ENCODE data around the gene ENPP3.

Gene ENPP3

DNA sequence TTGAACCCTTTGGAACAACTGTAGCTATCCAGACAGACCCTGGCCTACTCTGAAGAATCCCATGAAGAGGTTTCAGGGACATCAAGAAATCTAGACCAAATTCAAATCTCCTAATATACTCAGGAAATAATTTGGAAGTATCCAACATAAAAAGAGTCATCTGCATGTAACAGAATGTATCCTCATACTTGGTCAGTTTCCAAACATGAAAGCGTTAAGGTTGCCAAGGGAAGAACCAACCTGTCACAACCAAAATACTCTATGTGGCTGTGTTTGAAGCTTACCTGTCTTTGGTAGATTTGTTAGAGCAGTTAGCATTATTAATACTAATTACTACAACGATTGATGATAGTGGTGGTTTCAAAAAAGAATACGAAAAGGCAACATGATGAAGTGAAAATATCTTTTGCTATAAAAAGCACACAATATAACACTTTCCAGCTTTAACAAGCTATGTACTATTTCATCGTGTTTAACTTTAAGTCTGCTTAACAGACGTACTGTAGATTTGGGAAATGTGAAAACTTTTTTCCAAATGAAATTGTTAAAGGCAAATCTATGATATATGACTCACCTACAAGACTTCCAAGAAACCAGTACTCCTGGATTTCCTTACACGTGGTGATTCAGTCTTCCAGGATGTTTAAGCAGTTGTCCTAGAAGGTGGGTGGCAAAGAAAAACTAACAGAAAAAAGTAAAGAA is 124.1 kb downstream of the ENPP3 start (continued):
- TF ChIP-seq, protein P1, sequence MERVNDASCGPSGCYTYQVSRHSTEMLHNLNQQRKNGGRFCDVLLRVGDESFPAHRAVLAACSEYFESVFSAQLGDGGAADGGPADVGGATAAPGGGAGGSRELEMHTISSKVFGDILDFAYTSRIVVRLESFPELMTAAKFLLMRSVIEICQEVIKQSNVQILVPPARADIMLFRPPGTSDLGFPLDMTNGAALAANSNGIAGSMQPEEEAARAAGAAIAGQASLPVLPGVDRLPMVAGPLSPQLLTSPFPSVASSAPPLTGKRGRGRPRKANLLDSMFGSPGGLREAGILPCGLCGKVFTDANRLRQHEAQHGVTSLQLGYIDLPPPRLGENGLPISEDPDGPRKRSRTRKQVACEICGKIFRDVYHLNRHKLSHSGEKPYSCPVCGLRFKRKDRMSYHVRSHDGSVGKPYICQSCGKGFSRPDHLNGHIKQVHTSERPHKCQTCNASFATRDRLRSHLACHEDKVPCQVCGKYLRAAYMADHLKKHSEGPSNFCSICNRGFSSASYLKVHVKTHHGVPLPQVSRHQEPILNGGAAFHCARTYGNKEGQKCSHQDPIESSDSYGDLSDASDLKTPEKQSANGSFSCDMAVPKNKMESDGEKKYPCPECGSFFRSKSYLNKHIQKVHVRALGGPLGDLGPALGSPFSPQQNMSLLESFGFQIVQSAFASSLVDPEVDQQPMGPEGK (tag by site-specific recombination; IDR thresholded peaks at IDR 0.05) = no peak
- TF ChIP-seq, protein P2, sequence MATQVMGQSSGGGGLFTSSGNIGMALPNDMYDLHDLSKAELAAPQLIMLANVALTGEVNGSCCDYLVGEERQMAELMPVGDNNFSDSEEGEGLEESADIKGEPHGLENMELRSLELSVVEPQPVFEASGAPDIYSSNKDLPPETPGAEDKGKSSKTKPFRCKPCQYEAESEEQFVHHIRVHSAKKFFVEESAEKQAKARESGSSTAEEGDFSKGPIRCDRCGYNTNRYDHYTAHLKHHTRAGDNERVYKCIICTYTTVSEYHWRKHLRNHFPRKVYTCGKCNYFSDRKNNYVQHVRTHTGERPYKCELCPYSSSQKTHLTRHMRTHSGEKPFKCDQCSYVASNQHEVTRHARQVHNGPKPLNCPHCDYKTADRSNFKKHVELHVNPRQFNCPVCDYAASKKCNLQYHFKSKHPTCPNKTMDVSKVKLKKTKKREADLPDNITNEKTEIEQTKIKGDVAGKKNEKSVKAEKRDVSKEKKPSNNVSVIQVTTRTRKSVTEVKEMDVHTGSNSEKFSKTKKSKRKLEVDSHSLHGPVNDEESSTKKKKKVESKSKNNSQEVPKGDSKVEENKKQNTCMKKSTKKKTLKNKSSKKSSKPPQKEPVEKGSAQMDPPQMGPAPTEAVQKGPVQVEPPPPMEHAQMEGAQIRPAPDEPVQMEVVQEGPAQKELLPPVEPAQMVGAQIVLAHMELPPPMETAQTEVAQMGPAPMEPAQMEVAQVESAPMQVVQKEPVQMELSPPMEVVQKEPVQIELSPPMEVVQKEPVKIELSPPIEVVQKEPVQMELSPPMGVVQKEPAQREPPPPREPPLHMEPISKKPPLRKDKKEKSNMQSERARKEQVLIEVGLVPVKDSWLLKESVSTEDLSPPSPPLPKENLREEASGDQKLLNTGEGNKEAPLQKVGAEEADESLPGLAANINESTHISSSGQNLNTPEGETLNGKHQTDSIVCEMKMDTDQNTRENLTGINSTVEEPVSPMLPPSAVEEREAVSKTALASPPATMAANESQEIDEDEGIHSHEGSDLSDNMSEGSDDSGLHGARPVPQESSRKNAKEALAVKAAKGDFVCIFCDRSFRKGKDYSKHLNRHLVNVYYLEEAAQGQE (tag by site-specific recombination; IDR thresholded peaks at IDR 0.05) = no peak
- TF ChIP-seq ZNF776 (tag by site-specific recombination; IDR thresholded peaks at IDR 0.05; ENCODE audit: borderline replicate concordance) (no peak), KLF10 (tag by site-specific recombination; IDR thresholded peaks at IDR 0.05) (no peak), ZNF2 (tag by site-specific recombination; IDR thresholded peaks at IDR 0.05) (no peak), ZNF48 (tag by site-specific recombination; IDR thresholded peaks at IDR 0.05) (no peak), ZEB2 (tag by site-specific recombination; IDR thresholded peaks at IDR 0.05) (no peak)
- TF ChIP-seq, protein P3, sequence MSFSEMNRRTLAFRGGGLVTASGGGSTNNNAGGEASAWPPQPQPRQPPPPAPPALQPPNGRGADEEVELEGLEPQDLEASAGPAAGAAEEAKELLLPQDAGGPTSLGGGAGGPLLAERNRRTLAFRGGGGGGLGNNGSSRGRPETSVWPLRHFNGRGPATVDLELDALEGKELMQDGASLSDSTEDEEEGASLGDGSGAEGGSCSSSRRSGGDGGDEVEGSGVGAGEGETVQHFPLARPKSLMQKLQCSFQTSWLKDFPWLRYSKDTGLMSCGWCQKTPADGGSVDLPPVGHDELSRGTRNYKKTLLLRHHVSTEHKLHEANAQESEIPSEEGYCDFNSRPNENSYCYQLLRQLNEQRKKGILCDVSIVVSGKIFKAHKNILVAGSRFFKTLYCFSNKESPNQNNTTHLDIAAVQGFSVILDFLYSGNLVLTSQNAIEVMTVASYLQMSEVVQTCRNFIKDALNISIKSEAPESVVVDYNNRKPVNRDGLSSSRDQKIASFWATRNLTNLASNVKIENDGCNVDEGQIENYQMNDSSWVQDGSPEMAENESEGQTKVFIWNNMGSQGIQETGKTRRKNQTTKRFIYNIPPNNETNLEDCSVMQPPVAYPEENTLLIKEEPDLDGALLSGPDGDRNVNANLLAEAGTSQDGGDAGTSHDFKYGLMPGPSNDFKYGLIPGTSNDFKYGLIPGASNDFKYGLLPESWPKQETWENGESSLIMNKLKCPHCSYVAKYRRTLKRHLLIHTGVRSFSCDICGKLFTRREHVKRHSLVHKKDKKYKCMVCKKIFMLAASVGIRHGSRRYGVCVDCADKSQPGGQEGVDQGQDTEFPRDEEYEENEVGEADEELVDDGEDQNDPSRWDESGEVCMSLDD (tag by site-specific recombination; IDR thresholded peaks at IDR 0.05) = no peak

DNA sequence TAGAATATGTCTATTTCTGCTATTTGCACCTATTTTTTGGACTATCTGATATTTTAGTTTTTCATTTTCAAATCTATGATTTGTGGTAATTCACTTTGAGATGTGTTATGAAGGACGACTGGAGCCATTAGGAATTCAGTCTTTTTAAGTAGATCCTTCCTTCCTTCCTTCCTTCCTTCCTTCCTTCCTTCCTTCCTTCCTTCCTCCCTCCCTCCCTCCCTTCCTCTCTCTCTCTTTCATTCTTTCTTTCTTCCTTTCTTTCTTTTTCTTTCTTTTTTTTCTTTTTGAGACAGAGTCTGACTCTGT is 124.6 kb downstream of the ENPP3 start:
- CTCF ChIA-PET = interaction anchor here (1.3 kb wide), 1 partner anchor 13 kb away, joined by 5 read pairs; no protein-coding TSS in a partner anchor
- no peak overlapping the region for H3K4me3 ChIP-seq (ENCODE audit: low read depth, low read length)
- H3K9me3 ChIP-seq (ENCODE audit: control insufficient read depth, insufficient read depth, low read depth, low read length) = no peaks in the 10 kb centered on the region
- 0 out of 2 replicates have a peak, but pooled peaks cover 5% of the 10 kb centered on the region for H3K4me1 ChIP-seq (ENCODE audit: control insufficient read depth, insufficient read depth, low read length)
- no peak overlapping the region for H3K27ac ChIP-seq (ENCODE audit: extremely low read depth, low read depth, low read length)
- TF ChIP-seq, protein P4, sequence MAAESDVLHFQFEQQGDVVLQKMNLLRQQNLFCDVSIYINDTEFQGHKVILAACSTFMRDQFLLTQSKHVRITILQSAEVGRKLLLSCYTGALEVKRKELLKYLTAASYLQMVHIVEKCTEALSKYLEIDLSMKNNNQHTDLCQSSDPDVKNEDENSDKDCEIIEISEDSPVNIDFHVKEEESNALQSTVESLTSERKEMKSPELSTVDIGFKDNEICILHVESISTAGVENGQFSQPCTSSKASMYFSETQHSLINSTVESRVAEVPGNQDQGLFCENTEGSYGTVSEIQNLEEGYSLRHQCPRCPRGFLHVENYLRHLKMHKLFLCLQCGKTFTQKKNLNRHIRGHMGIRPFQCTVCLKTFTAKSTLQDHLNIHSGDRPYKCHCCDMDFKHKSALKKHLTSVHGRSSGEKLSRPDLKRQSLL (tag by site-specific recombination; IDR thresholded peaks at IDR 0.05) = no peak
- TF ChIP-seq, protein P5, sequence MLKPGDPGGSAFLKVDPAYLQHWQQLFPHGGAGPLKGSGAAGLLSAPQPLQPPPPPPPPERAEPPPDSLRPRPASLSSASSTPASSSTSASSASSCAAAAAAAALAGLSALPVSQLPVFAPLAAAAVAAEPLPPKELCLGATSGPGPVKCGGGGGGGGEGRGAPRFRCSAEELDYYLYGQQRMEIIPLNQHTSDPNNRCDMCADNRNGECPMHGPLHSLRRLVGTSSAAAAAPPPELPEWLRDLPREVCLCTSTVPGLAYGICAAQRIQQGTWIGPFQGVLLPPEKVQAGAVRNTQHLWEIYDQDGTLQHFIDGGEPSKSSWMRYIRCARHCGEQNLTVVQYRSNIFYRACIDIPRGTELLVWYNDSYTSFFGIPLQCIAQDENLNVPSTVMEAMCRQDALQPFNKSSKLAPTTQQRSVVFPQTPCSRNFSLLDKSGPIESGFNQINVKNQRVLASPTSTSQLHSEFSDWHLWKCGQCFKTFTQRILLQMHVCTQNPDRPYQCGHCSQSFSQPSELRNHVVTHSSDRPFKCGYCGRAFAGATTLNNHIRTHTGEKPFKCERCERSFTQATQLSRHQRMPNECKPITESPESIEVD (tag by site-specific recombination; IDR thresholded peaks at IDR 0.05) = no peak
- TF ChIP-seq ZNF510 (tag by site-specific recombination; IDR thresholded peaks at IDR 0.05; ENCODE audit: insufficient replicate concordance) (no peak), ZNF366 (tag by site-specific recombination; conservative IDR thresholded peaks at IDR 0.05) (0 out of 2 replicates have a peak, but pooled peaks have one; percentile 33), ZNF626 (tag by site-specific recombination; IDR thresholded peaks at IDR 0.05) (no peak), ZNF701 (tag by site-specific recombination; IDR thresholded peaks at IDR 0.05) (no peak)
- TF ChIP-seq, protein P6, sequence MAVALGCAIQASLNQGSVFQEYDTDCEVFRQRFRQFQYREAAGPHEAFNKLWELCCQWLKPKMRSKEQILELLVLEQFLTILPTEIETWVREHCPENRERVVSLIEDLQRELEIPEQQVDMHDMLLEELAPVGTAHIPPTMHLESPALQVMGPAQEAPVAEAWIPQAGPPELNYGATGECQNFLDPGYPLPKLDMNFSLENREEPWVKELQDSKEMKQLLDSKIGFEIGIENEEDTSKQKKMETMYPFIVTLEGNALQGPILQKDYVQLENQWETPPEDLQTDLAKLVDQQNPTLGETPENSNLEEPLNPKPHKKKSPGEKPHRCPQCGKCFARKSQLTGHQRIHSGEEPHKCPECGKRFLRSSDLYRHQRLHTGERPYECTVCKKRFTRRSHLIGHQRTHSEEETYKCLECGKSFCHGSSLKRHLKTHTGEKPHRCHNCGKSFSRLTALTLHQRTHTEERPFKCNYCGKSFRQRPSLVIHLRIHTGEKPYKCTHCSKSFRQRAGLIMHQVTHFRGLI (tag by site-specific recombination; IDR thresholded peaks at IDR 0.05) = no peak
- POLR2A ChIA-PET = no interaction called here
- H3K36me3 ChIP-seq (ENCODE audit: control insufficient read depth in 2 of 2, insufficient read depth in 1 of 2, low read length in 2 of 2) = no peaks in the 10 kb centered on the region
